Osteoblast (primary cell): Measurements from ENCODE around the gene RAB26. TPM values are rescaled to one million over a fixed set of nuclear protein-coding genes. Genes with fewer than 3 reads are reported as not detected.

ENCODE experiments used
- DNase-seq: peaks from one replicate; pipeline ENCODE4 v3.0.0; 2011; ENCODE audit warnings: low spot score, mixed read lengths; ENCODE audit not compliant: insufficient read length; ENCODE audit errors: missing footprints
- H2AFZ ChIP-seq: 2 replicates; pipeline ENCODE4 v1.6.0; 2011; ENCODE audit warnings: mild to moderate bottlenecking, low read length
- H3K27ac ChIP-seq: 2 replicates; pipeline ENCODE4 v1.5.1; 2011; ENCODE audit warnings: mild to moderate bottlenecking, low read depth, low read length, moderate library complexity
- H3K27me3 ChIP-seq: 2 replicates; pipeline ENCODE4 v1.6.0; 2012; ENCODE audit warnings: mild to moderate bottlenecking, control low read depth, inconsistent platforms, low read length, moderate library complexity; ENCODE audit not compliant: insufficient read depth
- H3K36me3 ChIP-seq: 2 replicates; pipeline ENCODE4 v1.5.1; 2011; ENCODE audit warnings: mild to moderate bottlenecking, low read length, control low read depth, moderate library complexity; ENCODE audit not compliant: insufficient read depth
- H3K4me1 ChIP-seq: 2 replicates; pipeline ENCODE4 v1.5.1; 2011; ENCODE audit warnings: mild to moderate bottlenecking, low read length, control low read depth, moderate library complexity; ENCODE audit not compliant: insufficient read depth
- H3K4me2 ChIP-seq: 2 replicates; pipeline ENCODE4 v1.6.0; 2011; ENCODE audit warnings: mild to moderate bottlenecking, low read length; ENCODE audit not compliant: insufficient read depth
- H3K4me3 ChIP-seq: fragments of 200-600 bp; sonication (generic); 3 replicates; pipeline ENCODE4 v1.5.1; 2012; ENCODE audit warnings: mild to moderate bottlenecking, low read length, inconsistent platforms; ENCODE audit not compliant: insufficient read depth
- H3K79me2 ChIP-seq: 2 replicates; pipeline ENCODE4 v1.6.0; 2012; ENCODE audit warnings: mild to moderate bottlenecking, low read length, control low read depth, inconsistent platforms; ENCODE audit not compliant: insufficient read depth
- H3K9me3 ChIP-seq: 2 replicates; pipeline ENCODE4 v1.5.1; 2011; ENCODE audit warnings: low read depth, low read length, control low read depth
- H4K20me1 ChIP-seq: 2 replicates; pipeline ENCODE4 v1.6.0; 2012; ENCODE audit warnings: mild to moderate bottlenecking, low read length, control low read depth; ENCODE audit not compliant: insufficient read depth
- CTCF ChIP-seq: IDR thresholded peaks from 2 replicates; pipeline ENCODE4 v1.5.1; 2011; ENCODE audit warnings: mild to moderate bottlenecking, low read depth, low read length, moderate library complexity; ENCODE audit errors: extremely low read depth
- total RNA-seq: library from RNA; depleted of rRNA; stranded (reverse); fragments of >200 nt; gene quantifications from 2 replicates; pipeline ENCODE4 v1.2.3, GENCODE V29; 2012

RAB26 gene
- total RNA-seq, 1 donor: 0.36 TPM

GRCh38 chr16:2145843-2146242, 2.6 kb upstream of the RAB26 start:
- no peak for TF ChIP-seq CTCF
- no peak overlapping the region for H3K4me2 ChIP-seq
- peaks cover 5% of the 10 kb centered on the region for H3K79me2 ChIP-seq
- H3K36me3 ChIP-seq: no peaks in the 10 kb centered on the region
- peaks cover 17% of the 10 kb centered on the region for H3K4me1 ChIP-seq
- H2AFZ ChIP-seq: no peak overlapping the region
- H4K20me1 ChIP-seq: peaks cover 43% of the 10 kb centered on the region
- no peaks in the 10 kb centered on the region for H3K27me3 ChIP-seq
- no peak for DNase-seq
- H3K9me3 ChIP-seq: no peaks in the 10 kb centered on the region
- no peak overlapping the region for H3K27ac ChIP-seq
- no peak overlapping the region for H3K4me3 ChIP-seq

- Histone ChIP-seq H3K4me1 (peaks cover 32% of the 10 kb centered on the region), H4K20me1 (peaks cover 58% of the 10 kb centered on the region), H3K27me3 (no peaks in the 10 kb centered on the region), H3K36me3 (peaks cover 15% of the 10 kb centered on the region), H3K4me2 (no peak overlapping the region), H3K27ac (no peak overlapping the region), H3K79me2 (peaks cover 20% of the 10 kb centered on the region), H2AFZ (no peak overlapping the region), H3K4me3 (no peak overlapping the region), H3K9me3 (no peaks in the 10 kb centered on the region)
- peak; percentile 89 for DNase-seq
- no peak for TF ChIP-seq CTCF
These were observed 1.0 kb upstream of the RAB26 start for GRCh38 chr16:2147378-2147777.

- TF ChIP-seq CTCF: no peak
- peaks cover 36% of the 10 kb centered on the region for H3K79me2 ChIP-seq
- peak overlapping the region; percentile 65 for H3K4me3 ChIP-seq
- peaks cover 74% of the 10 kb centered on the region for H4K20me1 ChIP-seq
- H3K27ac ChIP-seq: no peak overlapping the region
- peak overlapping the region; percentile 78 for H3K4me2 ChIP-seq
- peak; percentile 94 for DNase-seq
- H3K27me3 ChIP-seq: no peaks in the 10 kb centered on the region
- H2AFZ ChIP-seq: no peak overlapping the region
- peaks cover 31% of the 10 kb centered on the region for H3K36me3 ChIP-seq
- H3K4me1 ChIP-seq: peaks cover 44% of the 10 kb centered on the region
- no peaks in the 10 kb centered on the region for H3K9me3 ChIP-seq
These were observed 547 bp downstream of the RAB26 start for GRCh38 chr16:2148714-2149629.

- no peak overlapping the region for H2AFZ ChIP-seq
- H4K20me1 ChIP-seq: peaks cover 83% of the 10 kb centered on the region
- peaks cover 44% of the 10 kb centered on the region for H3K79me2 ChIP-seq
- peaks cover 34% of the 10 kb centered on the region for H3K36me3 ChIP-seq
- H3K27ac ChIP-seq: no peak overlapping the region
- H3K9me3 ChIP-seq: no peaks in the 10 kb centered on the region
- H3K27me3 ChIP-seq: no peaks in the 10 kb centered on the region
- peak overlapping the region; percentile 78 for H3K4me2 ChIP-seq
- DNase-seq: peak; percentile 88
- peaks cover 49% of the 10 kb centered on the region for H3K4me1 ChIP-seq
- TF ChIP-seq CTCF: no peak
- H3K4me3 ChIP-seq: no peak overlapping the region
These were observed 1.4 kb downstream of the RAB26 start for GRCh38 chr16:2149630-2150417.
